Islet precursor cell (in vitro differentiated cells): ENCODE results near the gene ATG12.
"Not testable (repeated sequence)": the region's sequence is repeated elsewhere in the genome, so short reads cannot be mapped to it uniquely, and the experiment has no call there.

ENCODE experiments used
- DNase-seq: peaks from one replicate; pipeline ENCODE4 v3.0.0-alpha.2; 2018

The ATG12 gene

GRCh38 chr5:115841382-115842088 lies at the start of gene ATG12, which contains the start of gene AP3S1:
Gene ATG12, minus strand, starts transcription at chr5:115841565. Its CDS starts 13 bp downstream, at chr5:115841552.
Gene AP3S1, plus strand, starts transcription at chr5:115841935. Its CDS starts 103 bp downstream, at chr5:115842038.
- DNase-seq = peak; percentile 95

- no peak for DNase-seq
Measured at GRCh38 chr5:115888027-115888426, 46.7 kb upstream of the ATG12 start.

GRCh38 chr5:115885208-115885607 lies 43.8 kb upstream of the ATG12 start:
- not testable (repeated sequence) for DNase-seq

DNA sequence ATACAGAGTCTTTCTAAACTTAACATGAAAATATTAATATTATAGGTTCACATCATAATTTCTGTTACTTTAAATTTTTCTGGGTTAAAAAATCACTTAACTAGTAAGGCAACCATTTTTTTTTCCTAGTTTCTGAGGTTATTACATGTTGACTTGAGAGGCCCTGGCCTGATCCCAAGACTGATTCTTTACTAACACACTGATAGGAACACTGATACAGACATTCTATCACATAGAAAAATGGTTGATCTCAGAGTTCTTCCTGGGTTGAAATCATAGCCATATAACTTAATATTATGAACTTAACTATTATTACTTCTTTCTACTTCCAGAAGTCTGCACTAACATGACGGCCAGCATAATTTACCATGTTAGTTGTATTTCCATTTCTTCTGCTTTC lies 43.3 kb upstream of the ATG12 start:
- no peak for DNase-seq

DNA sequence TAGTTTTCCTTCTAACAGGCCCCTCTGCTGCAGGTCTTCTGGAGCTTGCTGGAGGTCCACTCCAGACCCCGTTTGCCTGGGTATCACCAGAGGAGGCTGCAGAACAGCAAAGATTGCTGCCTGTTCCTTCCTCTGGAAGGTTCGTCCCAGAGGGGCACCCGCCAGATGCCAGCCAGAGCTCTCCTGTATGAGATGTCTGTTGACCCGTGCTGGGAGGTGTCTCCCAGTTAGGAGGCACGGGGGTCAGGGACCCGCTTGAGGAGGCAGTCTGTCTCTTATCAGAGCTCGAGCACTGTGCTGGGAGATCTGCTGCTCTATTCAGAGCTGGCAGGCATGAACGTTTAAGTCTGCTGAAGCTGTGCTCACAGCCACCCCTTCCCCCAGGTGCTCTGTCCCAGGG lies 41.1 kb upstream of the ATG12 start:
- not testable (repeated sequence) for DNase-seq

- DNase-seq = not testable (repeated sequence)
Measured at GRCh38 chr5:115877342-115877741, 36.0 kb upstream of the ATG12 start.

DNA sequence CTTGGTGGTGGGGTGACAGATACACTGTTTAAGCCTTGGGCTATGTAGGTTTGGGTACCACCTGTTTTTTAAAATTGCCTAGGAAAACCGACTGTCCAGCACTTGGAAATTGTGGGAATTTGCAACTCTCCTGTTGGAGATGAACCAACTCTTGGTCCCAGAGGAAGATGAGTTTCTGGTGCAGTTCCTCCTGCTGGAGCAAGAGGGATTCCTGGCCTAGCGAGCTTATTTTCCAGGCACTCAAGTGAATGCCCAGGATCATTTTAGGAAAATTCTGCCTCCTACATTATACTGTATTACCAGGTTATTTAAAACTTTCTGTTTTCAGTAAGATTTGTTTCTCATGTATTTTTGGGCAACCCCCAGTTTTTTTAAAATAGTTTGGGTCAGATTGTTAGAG lies 34.1 kb upstream of the ATG12 start:
- no peak for DNase-seq

GRCh38 chr5:115873392-115873791 lies 32.0 kb upstream of the ATG12 start:
- no peak for DNase-seq

- DNase-seq = no peak
Measured at GRCh38 chr5:115872447-115872846, 31.1 kb upstream of the ATG12 start.

DNA sequence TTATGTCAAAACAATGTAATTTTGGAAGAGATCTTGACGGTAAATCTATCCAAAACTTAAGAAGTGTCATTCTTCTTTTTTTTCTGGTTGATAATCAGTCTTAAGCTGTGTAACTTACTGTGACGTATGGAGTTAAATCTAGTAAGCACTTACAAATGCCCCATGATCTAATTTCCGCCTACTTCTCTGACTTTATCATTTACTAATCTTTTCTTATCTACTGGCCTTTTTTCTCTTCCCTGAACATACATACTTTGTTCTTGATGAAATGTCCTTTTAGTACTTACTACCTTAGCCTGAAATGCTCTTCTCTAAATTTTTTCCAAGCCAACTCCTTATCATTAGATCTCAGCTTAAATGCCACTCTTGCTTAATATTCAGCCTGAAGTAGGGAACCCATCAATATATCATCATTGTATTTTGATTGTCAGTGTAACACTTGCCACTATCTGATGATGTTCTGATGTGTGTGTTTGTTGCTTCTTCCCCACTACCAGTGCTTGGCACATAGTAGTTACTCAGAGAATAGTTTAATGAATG lies 28.0 kb upstream of the ATG12 start:
- no peak for DNase-seq

- DNase-seq = no peak
Measured at GRCh38 chr5:115859378-115859777, 18.0 kb upstream of the ATG12 start.

- DNase-seq = no peak
Measured at GRCh38 chr5:115858396-115858795, 17.0 kb upstream of the ATG12 start.

- DNase-seq = no peak
Measured at GRCh38 chr5:115857626-115858349, 16.4 kb upstream of the ATG12 start.

GRCh38 chr5:115857057-115857479 lies 15.7 kb upstream of the ATG12 start:
- no peak for DNase-seq

DNA sequence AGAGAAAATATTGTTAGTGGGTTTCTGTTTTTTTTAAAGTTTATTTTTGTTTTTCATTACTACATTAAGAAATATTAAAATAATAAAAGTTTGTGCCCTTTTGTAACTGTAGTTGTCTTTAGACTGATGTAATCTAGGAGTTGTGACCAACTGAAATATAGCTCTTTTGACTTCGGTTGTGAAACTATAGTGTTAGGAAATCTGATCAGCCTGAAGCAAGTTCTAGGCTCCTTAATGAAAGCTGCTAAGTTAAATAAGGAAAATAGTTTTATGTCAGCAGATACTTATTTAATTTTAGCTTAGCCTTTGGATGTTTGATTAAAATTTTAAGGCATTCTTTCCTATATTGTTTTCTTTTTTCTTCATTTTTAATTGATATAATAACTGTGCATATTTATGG lies 14.6 kb upstream of the ATG12 start:
- no peak for DNase-seq

DNA sequence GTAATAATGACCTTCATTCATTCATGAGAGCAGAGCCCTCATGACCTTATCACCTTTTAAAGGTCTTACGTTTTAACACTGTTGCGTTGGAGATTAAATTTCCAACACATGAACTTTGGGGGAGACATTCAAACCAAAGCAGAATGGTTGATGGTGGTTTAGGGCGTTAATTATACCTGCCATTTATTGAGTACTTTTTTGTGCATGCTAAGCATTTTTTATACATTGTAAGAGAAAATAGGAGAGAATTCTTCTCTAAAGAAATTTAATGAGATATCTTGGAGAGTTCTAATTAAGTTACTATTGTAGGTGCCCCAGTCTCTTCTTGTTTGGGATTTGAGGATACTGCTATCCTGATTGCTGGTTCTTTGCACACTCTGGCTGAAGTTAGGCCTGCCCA lies 12.8 kb upstream of the ATG12 start:
- no peak for DNase-seq

DNA sequence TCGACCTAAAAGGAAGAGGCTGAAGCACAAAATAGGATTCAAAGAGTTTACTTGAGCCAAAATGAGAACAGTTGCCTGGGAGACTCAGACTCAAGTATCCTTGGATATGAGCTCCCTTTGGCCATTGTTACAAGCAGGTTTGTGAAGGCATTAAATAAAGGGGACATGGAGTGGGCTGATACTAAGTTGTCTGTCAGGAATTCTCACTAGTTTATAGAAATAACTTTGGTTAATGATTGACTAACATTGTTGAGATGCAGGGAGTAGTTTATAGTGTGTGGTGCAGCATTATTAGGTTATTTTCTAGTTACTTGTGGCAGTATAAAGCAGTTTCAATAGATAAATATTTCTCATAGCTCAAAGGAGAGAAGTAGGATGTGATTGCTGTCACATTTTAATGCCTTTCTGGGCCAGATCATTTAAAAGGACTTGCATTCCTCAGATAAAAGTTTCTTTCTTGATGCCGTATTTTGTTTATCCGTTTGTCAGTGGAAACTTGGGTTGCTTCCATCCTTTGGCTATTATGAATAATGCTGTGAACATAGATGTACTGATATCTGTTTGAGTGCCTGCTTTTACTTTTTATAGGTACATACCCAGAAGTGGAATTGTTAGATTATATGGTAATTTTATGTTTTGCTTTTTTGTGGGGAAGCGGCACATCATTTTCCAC lies 9.5 kb upstream of the ATG12 start:
- DNase-seq = no peak

GRCh38 chr5:115849258-115849798 lies 8.0 kb upstream of the ATG12 start:
- no peak for DNase-seq

DNA sequence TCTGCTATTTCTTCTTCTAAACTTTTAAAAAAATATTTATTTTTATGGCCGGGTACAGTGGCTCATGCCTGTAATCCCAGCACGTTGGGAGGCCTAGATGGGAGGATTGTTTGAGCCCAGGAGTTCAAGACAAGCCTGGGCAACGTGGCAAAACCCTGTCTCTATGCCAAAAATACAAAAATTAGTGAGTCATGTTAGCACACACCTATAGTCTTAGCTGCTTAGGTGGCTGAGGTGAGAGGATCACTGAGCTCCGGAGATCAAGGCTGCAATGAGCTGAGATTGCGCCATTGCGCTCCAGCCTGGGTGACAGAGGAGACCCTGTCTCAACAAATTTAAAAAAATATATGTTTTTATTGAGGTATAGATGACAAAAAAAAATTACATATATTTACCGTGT lies 5.9 kb upstream of the ATG12 start:
- DNase-seq = no peak

- no peak for DNase-seq
Measured at GRCh38 chr5:115844321-115844817, 3.0 kb upstream of the ATG12 start.

DNA sequence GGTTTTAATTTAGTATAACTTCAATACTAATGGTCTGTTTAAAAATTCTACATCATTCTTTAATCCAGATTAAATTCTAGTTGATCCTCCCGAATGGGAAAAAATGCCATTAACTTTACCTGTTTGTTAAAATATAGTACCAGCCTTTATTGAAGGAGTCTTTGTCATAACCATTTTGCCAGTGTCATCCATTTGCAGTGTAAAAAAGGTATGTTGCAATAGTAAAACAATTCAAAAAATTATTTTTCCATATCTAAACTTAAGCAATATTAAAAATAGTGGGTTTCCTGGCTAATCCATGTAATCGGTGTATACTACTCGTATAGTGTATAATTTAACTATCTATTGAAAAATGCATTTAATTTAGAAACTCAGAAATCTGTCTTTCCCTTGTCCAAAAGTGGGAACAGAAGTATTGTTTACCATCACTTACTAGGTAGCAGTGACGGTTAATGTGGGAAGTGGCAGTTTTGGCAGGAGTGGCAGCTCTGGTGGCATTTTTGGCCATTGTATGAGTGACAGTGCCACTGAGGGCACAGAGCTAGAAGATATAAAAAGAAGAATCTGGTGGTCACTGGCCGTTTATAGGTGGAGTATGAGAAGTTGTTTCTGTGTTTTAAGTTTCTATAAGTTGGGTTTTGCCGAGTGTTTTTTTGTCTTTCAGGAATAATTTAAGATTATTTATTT lies 2.2 kb upstream of the ATG12 start:
- no peak for DNase-seq

DNA sequence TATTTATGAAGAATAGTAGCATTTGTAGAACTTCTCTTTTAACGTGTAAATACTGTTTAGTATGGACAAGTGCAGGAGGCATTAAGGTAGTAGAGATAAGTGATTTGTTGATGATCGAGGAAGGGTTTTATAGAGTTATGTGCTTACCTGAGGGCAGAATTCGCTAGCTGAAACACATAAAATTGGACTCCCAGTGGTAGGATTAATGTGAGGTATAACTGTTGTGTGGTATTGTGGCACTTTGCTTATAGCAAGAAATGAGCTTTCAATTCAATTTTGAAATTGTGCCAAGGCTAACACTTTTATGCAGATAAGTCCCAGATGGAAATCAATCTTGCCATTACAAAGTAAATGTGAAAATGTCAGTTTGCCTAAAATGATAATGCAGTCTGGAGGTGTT lies 1.6 kb upstream of the ATG12 start:
- DNase-seq = no peak
